Measurements from ENCODE around the gene ZNF772. TPM values are rescaled to one million over a fixed set of nuclear protein-coding genes. Genes with fewer than 3 reads are reported as not detected.
"Not testable (repeated sequence)": the region's sequence is repeated elsewhere in the genome, so short reads cannot be mapped to it uniquely, and the experiment has no call there.

ZNF772 gene
- total RNA-seq: 10 to 100 TPM; 11.6 to 18.3 (median 12.2) TPM

DNA sequence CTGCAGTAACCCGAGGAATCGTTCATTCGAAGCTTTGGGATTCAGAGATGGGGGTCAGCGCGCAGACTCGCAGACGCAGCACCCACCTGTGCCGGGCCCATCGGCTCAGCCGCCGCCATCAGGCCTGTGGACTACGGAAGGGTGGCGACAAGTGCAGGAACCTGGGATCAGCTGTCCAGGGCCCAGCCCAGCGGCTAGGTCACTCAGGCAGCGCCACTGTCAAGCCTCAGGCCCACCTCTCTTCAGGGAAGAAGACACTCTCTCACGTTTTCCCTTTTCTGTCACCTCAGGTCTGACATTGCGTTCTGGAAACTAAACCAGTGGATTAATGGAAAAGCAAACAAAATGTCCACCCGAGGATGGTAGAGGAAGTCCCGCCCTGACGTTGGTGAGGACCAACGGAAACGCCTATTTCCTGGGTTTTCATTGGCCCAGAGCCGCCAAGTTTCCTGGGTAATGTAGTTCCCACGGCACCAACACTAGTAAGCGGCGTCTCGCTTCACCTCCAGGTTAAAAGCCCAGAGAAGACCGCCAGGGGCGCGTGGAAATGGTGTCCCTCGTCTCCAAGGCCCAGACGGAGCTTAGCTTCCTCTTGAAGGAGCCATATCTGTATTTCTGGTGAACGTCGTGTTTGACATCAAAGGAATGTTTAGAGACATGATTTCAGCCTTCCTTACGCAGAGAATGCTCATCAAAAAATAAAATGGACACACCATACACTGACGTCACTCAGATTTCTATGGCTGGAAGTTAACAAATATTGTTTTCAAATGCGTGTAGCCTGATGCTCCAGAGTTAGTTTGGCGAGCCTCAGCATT is at the start of gene ZNF772:
Gene ZNF772, minus strand, starts transcription at position 376 of the 818 bp plus-strand sequence. Its CDS starts 257 bp downstream, at position 119.
- intact Hi-C loops (cut with DNase I; ENCODE audit: low total_unique reads): no loop called here
- WGBS, 2 donors: 6 to 7% methylated on average over 38 of the region's 38 CpGs
- DNase-seq (ENCODE audit: low spot score in 2 of 2): peak; percentile 94 to 97
- peak within 1 kb of the TSS; percentile 38 for H3K4me3 ChIP-seq (ENCODE audit: low read depth, poor library complexity, severe bottlenecking)
- TF ChIP-seq, protein P1, sequence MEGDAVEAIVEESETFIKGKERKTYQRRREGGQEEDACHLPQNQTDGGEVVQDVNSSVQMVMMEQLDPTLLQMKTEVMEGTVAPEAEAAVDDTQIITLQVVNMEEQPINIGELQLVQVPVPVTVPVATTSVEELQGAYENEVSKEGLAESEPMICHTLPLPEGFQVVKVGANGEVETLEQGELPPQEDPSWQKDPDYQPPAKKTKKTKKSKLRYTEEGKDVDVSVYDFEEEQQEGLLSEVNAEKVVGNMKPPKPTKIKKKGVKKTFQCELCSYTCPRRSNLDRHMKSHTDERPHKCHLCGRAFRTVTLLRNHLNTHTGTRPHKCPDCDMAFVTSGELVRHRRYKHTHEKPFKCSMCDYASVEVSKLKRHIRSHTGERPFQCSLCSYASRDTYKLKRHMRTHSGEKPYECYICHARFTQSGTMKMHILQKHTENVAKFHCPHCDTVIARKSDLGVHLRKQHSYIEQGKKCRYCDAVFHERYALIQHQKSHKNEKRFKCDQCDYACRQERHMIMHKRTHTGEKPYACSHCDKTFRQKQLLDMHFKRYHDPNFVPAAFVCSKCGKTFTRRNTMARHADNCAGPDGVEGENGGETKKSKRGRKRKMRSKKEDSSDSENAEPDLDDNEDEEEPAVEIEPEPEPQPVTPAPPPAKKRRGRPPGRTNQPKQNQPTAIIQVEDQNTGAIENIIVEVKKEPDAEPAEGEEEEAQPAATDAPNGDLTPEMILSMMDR (IDR thresholded peaks at IDR 0.05): no peak
- no peak for TF ChIP-seq POLR2A (IDR thresholded peaks at IDR 0.05)

DNA sequence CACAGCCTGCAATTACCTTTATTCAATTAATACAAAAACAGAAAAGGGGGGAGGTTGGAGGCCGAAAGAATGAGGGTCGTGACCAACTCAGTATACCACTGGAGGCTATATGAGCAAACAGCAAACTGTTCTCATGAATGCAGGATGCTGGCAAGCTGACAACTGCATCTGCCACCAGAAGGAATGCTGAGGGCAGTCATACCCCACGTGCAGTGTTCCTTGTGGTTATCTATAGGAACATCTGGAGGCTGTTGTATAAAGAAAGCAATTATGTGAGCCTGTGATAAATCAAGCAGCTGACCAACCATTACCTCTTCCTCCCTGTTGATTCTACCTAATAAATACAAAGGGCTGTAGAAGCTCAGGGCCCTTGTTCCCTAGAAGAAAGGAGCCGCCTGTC is 40.7 kb upstream of the ZNF772 start:
- intact Hi-C loops (cut with DNase I; ENCODE audit: low total_unique reads): not testable (repeated sequence)

DNA sequence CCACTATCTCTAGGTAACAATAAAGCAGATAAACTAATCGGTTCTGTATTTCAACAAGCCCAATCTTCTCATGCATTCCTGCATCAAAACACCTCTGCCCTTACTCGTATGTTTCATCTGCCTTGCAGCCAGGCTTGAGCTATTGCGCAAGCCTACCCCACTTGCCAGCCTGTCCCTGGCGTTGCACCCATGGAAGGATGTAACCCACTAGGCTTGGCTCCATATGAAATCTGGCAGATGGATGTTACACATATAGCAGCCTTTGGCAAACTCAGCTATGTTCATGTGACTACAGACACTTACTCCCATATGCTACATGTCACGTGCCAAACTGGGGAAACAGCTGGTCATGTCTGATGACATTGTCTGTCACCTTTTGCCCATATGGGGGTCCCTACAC is 37.9 kb upstream of the ZNF772 start:
- intact Hi-C loops (cut with DNase I; ENCODE audit: low total_unique reads): no loop called here

More for the DNA sequence above, 40.7 kb upstream of the ZNF772 start:
- not testable (repeated sequence) for DNase-seq (ENCODE audit: low spot score in 2 of 2); H3K4me3 ChIP-seq (ENCODE audit: low read depth, poor library complexity, severe bottlenecking)
- WGBS, 2 donors: 79 to 80% methylated on average over 4 of the region's 4 CpGs

DNA sequence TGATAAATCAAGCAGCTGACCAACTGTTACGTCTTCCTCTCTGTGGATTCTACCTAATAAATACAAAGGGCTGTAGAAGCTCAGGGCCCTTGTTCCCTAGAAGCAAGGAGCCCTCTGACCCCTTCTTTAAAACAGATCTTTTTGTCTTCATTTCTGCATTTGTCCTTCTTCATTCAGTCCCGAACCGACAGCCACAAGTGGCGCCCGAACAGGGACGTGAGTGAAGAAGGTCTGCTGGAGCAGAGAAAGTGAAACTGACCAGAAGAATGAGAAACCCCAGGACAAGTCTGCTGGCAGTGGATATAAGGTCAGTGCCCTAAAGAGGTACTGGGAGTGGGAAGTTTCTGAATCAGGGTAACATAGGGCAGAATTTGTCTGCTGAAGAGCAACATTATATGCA is 35.5 kb upstream of the ZNF772 start:
- no peak for DNase-seq (ENCODE audit: low spot score in 2 of 2)
- intact Hi-C loops (cut with DNase I; ENCODE audit: low total_unique reads): no loop called here
- 95 to 98% methylated on average over 6 of the region's 6 CpGs for WGBS, 2 donors
- TF ChIP-seq, protein P1 (IDR thresholded peaks at IDR 0.05): no peak
- no peak for TF ChIP-seq POLR2A (IDR thresholded peaks at IDR 0.05)
- no peak overlapping the region for H3K4me3 ChIP-seq (ENCODE audit: low read depth, poor library complexity, severe bottlenecking)

More for the DNA sequence above, 37.9 kb upstream of the ZNF772 start:
- TF ChIP-seq, protein P1 (IDR thresholded peaks at IDR 0.05): no peak
- TF ChIP-seq POLR2A (IDR thresholded peaks at IDR 0.05): no peak
- DNase-seq (ENCODE audit: low spot score in 2 of 2): no peak
- no peak overlapping the region for H3K4me3 ChIP-seq (ENCODE audit: low read depth, poor library complexity, severe bottlenecking)
- WGBS, 2 donors: 91 to 92% methylated on average over 5 of the region's 5 CpGs

DNA sequence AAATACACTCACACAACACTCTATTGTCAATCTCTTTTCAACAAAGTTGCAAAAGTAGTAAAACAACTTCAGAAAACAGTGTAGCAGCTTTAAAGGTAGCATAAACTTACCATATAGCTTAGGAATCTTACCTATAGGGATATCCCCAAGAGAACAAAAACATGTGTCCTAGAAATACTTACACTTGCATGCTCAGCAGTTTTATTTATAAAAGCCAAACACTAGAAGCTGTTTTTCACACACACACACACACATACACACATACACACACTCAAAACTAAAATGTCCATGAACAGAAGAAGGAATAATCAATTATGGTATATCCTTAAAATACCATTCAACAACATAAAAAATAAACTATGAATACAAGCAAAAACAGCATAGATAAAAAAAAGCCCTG is 34.1 kb upstream of the ZNF772 start:
- intact Hi-C loops (cut with DNase I; ENCODE audit: low total_unique reads): no loop called here
- no peak overlapping the region for H3K4me3 ChIP-seq (ENCODE audit: low read depth, poor library complexity, severe bottlenecking)
- DNase-seq (ENCODE audit: low spot score in 2 of 2): no peak
- TF ChIP-seq, protein P1 (IDR thresholded peaks at IDR 0.05): no peak
- TF ChIP-seq POLR2A (IDR thresholded peaks at IDR 0.05): no peak

DNA sequence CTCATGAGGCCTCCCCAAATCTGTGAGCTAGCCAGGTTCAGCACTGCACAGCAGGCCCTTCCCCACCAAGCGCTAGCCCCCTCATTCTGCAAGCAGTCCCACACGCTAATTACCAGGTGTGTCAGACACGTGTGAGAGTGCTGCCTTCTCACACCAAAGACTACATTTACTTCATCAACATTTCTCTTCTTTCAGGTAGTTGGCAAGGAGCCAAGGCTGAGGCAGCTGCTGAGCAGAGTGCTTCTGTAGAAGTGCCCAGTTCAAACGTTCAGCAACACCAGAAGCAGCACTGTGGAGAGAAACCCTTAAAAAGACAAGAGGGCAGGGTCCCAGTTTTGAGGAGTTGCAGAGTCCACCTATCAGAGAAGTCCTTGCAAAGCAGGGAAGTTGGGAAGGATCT is 28.8 kb upstream of the ZNF772 start:
- TF ChIP-seq, protein P1 (IDR thresholded peaks at IDR 0.05): no peak
- 79 to 88% methylated on average over 4 of the region's 4 CpGs for WGBS, 2 donors
- DNase-seq (ENCODE audit: low spot score in 2 of 2): no peak
- H3K4me3 ChIP-seq (ENCODE audit: low read depth, poor library complexity, severe bottlenecking): no peak overlapping the region
- intact Hi-C loops (cut with DNase I; ENCODE audit: low total_unique reads): no loop called here

DNA sequence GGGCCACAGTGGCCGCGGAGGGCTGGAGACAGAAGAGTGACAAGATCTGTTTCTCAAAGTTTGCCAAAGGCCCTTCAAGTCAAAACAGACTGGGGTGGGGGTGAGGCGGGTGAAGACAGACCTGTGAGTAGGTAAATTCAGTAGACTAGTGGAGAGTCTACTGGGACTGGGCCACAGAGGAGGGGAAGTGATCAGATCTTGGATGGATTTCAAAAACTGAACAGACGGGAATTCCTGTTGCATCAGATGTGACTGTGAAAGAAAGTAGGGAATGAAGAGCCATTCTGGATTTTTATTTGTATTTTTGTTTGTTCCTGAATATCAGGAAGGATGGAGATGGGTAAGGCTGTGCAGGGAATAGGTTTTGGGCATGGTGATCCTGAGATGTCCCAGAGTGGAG is 23.0 kb upstream of the ZNF772 start:
- WGBS, 2 donors: 0 to 6% methylated on average over 2 of the region's 4 CpGs
- intact Hi-C loops (cut with DNase I; ENCODE audit: low total_unique reads); DNase-seq (ENCODE audit: low spot score in 2 of 2): not testable (repeated sequence)

More for the DNA sequence above, 23.0 kb upstream of the ZNF772 start:
- H3K4me3 ChIP-seq (ENCODE audit: low read depth, poor library complexity, severe bottlenecking): not testable (repeated sequence)
